ENCODE data around the gene IGSF9. TPM values are rescaled to one million over a fixed set of nuclear protein-coding genes. Genes with fewer than 3 reads are reported as not detected.
A peak's percentile ranks its signal among the peaks of the same experiment; 100 is the strongest.

The IGSF9 gene
- total and polyA plus RNA-seq, 8 donors: 2.0 to 36.2 (median 7.8) TPM

DNA sequence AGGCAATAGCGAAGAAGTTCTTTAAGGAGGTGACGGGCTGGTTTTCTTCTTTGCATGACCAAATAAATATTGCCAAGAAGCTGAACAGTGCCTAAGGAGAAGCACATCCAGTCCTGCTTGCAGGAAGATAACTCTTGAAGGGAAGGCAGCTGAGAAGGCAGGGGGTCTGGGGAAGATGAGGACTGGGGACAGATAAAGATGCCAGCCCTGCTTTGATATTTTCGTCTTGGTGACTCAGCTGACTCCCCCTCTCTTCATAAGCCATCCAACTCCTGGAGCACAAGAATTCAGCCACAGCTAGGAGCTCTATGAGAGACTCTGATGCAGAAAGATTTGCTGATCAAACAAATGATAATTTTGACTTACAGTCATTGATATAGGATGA is 48.9 kb downstream of the IGSF9 start:
- Histone ChIP-seq H3K4me1 (peaks cover 20 to 46% (median 34%) of the 10 kb centered on the region in 4 donors), H3K9me3 (no peaks in the 10 kb centered on the region), H3K36me3 (no peaks in the 10 kb centered on the region), H3K4me3 (no peak overlapping the region), H3K27ac (peak overlapping the region in 2 of 5 donors; percentile 18 to 35), H3K27me3 (no peaks in the 10 kb centered on the region)
- no peak for DNase-seq
- intact Hi-C loops (cut with DNase I; ENCODE audit: low total_unique reads): no loop called here
- TF ChIP-seq EP300 (IDR thresholded peaks at IDR 0.05) (no peak), CTCF (IDR thresholded peaks at IDR 0.05) (no peak), POLR2A (IDR thresholded peaks at IDR 0.05) (no peak), POLR2AphosphoS5 (IDR thresholded peaks at IDR 0.05) (no peak)
- WGBS, 5 donors: 41 to 62% (median 53%) methylated on average over 3 of the region's 3 CpGs

- H3K9me3 ChIP-seq: no peaks in the 10 kb centered on the region
- WGBS, 5 donors: 63 to 74% (median 66%) methylated on average over 6 of the region's 6 CpGs
- H3K36me3 ChIP-seq: no peaks in the 10 kb centered on the region
- H3K27ac ChIP-seq: peak overlapping the region in 3 of 5 donors; percentile 18 to 36 (median 35)
- no peaks in the 10 kb centered on the region for H3K27me3 ChIP-seq
- intact Hi-C loops (cut with DNase I; ENCODE audit: low total_unique reads): no loop called here
- H3K4me3 ChIP-seq: no peak overlapping the region
- TF ChIP-seq CTCF (IDR thresholded peaks at IDR 0.05) (no peak), POLR2A (IDR thresholded peaks at IDR 0.05) (no peak), EP300 (IDR thresholded peaks at IDR 0.05) (no peak), POLR2AphosphoS5 (IDR thresholded peaks at IDR 0.05) (no peak)
- peak in 1 of 2 donors; percentile 36 for DNase-seq
- peaks cover 18 to 46% (median 30%) of the 10 kb centered on the region in 4 donors for H3K4me1 ChIP-seq
Measured at GRCh38 chr1:159895836-159896545, 49.4 kb downstream of the IGSF9 start.

GRCh38 chr1:159895286-159895685 is 50.1 kb downstream of the IGSF9 start:
- H3K4me3 ChIP-seq: no peak overlapping the region
- no peak for TF ChIP-seq CTCF (IDR thresholded peaks at IDR 0.05)
- no peak for TF ChIP-seq POLR2AphosphoS5 (IDR thresholded peaks at IDR 0.05)
- no peak for TF ChIP-seq EP300 (IDR thresholded peaks at IDR 0.05)
- no peak for TF ChIP-seq POLR2A (IDR thresholded peaks at IDR 0.05)
- no peaks in the 10 kb centered on the region for H3K36me3 ChIP-seq
- H3K4me1 ChIP-seq: peaks cover 13 to 46% (median 25%) of the 10 kb centered on the region in 4 donors
- 74 to 80% (median 75%) methylated on average over 3 of the region's 3 CpGs for WGBS, 5 donors
- H3K9me3 ChIP-seq: no peaks in the 10 kb centered on the region
- H3K27me3 ChIP-seq: no peaks in the 10 kb centered on the region
- H3K27ac ChIP-seq: no peak overlapping the region
- no peak for DNase-seq
- intact Hi-C loops (cut with DNase I; ENCODE audit: low total_unique reads): no loop called here

DNA sequence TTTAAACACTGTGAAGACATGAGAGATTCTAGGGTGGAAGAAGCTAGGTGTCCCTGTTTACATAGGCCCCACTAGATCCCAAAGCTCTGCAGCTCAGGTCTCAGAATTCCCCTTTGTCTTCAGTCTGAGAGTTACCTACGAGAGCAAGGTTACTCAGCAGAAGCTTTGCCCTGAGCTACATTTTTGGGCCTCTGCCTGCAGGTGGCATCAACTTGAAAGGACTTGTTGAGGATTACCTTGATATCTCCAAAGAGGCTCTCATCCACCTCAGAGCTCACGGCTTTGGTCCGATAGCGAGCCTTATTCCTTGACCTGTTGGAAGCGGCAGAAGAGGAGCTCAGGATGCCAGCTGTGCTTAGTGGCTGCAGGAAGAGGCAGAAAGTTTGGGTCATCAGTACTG is 52.5 kb downstream of the IGSF9 start:
- WGBS, 5 donors: 69 to 86% (median 71%) methylated on average over 5 of the region's 5 CpGs
- no peak for DNase-seq
- H3K27me3 ChIP-seq: no peaks in the 10 kb centered on the region
- H3K36me3 ChIP-seq: no peaks in the 10 kb centered on the region
- no peaks in the 10 kb centered on the region for H3K9me3 ChIP-seq
- TF ChIP-seq EP300 (IDR thresholded peaks at IDR 0.05) (no peak), POLR2A (IDR thresholded peaks at IDR 0.05) (no peak), POLR2AphosphoS5 (IDR thresholded peaks at IDR 0.05) (no peak), CTCF (IDR thresholded peaks at IDR 0.05) (no peak)
- no peak overlapping the region for H3K4me3 ChIP-seq
- H3K27ac ChIP-seq: no peak overlapping the region
- intact Hi-C loops (cut with DNase I; ENCODE audit: low total_unique reads): loop anchor here (5.0 kb wide), 1 partner anchor 96 kb away; no protein-coding TSS in a partner anchor
- H3K4me1 ChIP-seq: peaks cover 14 to 48% (median 18%) of the 10 kb centered on the region in 4 donors

Measured in stomach (tissue), 9 donors.